Prostate gland (tissue), 2 donors: Measurements from ENCODE around the gene KLF18.

ENCODE experiments used
- CTCF ChIP-seq, 4 experiments: fragments of 200-600 bp in 2 of 4; fragments of 450-650 bp in 2 of 4; sonication (generic) in 2 of 4; IDR thresholded peaks; 1 replicate in 3 of 4; 2 replicates in 1 of 4; pipeline ENCODE4 v1.5.1; 2016 to 2019; ENCODE audit warnings: antibody characterized with exemption in 4 of 4, mild to moderate bottlenecking in 2 of 4, moderate library complexity in 2 of 4
- POLR2A ChIP-seq: fragments of 450-650 bp; IDR thresholded peaks from one replicate; pipeline ENCODE4 v1.6.1; 2016; ENCODE audit warnings: antibody characterized with exemption, mild to moderate bottlenecking
- POLR2AphosphoS5 ChIP-seq: sonication (generic); formaldehyde crosslinking; IDR thresholded peaks from one replicate; pipeline ENCODE4 v1.6.1; 2017; ENCODE audit warnings: antibody characterized with exemption

DNA sequence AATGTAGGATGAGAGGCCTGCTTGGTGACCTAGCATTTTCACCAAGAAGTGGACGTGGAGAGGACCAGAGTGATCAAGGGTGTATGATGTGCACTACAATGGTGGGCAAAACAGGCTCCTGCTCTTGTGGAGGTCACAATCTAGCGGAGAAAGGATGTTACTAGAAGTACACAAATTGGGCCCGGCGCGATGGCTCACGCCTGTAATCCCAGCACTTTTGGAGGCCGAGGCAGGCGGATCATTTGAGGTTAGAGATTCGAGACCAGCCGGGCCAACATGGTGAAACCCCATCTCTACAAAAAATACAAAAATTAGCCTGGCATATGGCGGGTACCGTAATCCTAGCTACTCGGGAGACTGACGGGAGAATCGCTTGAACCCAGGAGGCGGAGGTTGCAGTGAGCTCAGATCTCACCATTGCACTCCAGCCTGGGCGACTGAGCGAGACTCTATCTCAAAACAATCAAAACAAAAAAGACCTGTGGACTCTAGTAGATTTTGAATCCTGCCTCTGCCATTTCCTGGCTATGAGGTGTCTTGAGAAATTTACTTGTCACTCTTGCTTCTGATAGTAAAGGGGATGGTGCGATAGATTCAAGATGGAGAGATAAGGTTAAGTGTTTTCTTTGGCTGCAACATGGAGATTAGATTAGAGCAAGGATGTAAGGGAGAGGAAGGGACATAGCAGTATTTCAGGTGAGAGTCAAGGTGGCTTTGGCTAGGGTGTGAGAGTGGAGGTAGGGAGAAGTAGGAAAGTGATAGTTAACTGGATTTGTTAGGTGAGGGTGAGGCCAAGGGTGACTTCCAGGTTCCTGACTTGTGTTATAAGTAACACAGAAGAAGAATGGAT lies 7.1 kb downstream of the KLF18 start:
- TF ChIP-seq CTCF (IDR thresholded peaks at IDR 0.05) (no peak), POLR2A (no peak), POLR2AphosphoS5 (no peak)
